CD1c-positive myeloid dendritic cell (primary cell): ENCODE measurements around the gene MMP20.
"Not testable (repeated sequence)": the region's sequence is repeated elsewhere in the genome, so short reads cannot be mapped to it uniquely, and the experiment has no call there.

Experiments used
- DNase-seq: peaks from one replicate; pipeline ENCODE4 v3.0.0-alpha.2; 2016; ENCODE audit errors: extremely low spot score

MMP20 gene, protein sequence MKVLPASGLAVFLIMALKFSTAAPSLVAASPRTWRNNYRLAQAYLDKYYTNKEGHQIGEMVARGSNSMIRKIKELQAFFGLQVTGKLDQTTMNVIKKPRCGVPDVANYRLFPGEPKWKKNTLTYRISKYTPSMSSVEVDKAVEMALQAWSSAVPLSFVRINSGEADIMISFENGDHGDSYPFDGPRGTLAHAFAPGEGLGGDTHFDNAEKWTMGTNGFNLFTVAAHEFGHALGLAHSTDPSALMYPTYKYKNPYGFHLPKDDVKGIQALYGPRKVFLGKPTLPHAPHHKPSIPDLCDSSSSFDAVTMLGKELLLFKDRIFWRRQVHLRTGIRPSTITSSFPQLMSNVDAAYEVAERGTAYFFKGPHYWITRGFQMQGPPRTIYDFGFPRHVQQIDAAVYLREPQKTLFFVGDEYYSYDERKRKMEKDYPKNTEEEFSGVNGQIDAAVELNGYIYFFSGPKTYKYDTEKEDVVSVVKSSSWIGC

DNA sequence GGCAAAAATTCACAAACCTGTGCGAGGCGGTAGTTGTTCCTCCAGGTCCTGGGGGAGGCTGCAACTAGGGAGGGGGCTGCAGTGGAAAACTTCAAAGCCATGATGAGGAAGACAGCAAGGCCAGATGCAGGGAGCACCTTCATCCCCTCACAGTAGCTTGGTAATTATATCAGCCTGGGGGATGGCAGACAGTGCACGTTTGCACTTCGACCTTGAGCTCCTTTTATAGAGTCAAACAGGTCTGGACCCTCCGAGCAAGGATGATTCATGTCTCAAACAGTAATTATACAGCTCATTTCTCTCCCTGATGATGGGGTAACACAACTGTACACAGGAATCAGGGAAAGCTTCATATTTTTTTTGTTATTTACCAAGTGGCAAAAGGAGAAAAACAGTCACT, at the start of gene MMP20:
Gene MMP20, minus strand, starts transcription at position 156 of the 400 bp plus-strand sequence. Its CDS starts 13 bp downstream, at position 143.
- DNase-seq, result no peak

DNA sequence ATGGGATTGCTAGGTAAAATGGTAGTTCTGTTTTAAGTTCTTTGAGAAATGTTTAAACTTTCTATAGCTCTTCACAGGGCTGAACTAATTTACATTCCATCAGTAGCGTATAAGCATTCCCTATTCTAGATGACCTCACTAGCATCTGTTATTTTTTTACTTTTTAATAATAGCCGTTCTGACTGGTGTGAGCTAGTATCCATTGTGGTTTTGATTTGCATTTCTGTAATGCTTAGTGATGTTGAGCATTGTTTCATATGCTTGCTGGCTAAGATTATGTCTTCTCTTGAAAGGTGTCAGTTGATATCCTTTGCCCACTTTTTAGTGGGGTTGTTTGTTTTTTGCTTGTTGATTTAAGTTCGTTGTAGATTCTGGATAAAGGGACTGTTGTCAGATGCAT, 44.5 kb upstream of the MMP20 start:
- DNase-seq, result no peak

DNA sequence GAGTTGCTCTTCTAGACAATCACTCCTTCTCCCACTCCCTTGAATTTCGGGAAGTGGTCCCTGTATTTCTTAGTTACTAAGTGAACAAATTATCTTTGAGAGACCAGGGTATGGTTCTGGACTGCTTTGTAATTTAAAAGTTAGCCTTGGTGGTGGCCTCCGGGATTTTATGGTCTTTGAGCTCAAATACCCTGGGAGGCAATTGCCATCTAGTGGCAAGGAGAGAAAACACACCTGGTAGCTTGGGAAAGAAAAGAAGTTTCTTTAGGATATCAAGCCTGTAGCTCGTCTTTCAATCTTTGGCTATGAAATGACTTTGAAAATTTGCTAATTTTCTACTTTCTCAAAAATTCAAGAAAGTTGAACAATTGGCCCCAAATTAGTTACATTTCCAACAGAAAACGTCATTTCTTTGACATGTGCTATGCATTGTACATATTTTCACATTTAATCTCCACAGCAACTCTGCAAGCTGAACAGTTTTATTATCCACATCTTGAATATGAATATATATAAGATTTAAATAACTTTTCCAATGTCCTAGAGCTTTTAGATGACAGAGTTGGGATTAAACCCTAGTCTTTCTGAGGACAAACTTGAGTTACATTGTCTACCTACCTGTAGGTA, 41.3 kb upstream of the MMP20 start:
- DNase-seq, result peak; percentile 60

DNA sequence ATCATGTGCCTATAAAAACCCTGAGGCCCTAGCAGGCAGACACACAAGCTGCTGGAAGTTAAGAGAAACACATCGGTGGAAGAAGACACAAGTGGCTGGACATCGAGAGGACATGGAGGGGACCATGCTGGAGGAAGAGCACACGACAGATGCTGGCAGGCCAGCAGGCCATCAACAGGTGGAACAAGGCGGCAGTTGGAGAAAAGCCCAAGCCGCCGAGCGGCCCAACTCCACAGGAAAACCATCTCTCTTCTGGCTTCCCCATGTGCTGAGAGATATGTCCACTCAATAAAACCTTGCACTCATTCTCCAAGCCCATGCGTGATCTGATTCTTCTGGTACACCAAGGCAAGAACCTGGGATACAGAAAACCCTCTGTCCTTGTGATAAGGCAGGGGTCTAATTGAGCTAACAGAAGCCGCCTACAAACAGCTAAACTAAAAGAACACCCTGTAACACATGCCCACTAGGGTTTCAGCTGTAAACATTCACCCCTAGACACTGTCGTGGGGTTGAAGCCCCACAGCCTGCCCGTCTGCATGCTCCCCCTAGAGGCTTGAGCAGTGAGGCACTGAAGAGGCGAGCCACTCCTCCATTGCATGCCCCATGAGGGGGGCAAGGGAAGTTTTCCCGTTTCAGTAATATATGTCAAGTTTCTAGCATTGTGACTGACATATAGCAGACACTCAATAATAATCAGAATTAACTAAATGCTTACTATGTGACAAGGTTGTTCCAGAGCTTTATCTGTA, 39.0 kb upstream of the MMP20 start:
- no peak for DNase-seq

DNA sequence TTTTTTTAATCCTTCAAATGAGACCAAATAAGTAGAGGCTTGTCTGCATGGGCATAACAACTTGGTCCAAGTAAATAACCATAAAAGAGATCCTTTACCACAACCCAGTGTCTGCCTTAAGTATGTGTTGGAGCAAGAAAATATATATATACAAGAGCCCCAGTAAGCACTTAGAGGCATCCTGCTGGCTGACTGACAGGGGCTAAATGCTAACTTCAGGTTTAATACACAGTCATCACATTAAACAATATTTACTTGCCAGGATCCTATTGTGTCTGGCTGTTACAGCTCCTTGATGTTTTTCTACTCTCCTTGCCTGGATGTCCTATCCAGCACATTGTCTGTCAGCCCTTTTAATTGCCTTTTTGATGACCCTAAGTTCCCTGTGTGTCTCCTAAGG, 37.5 kb upstream of the MMP20 start:
- DNase-seq, result no peak

DNA sequence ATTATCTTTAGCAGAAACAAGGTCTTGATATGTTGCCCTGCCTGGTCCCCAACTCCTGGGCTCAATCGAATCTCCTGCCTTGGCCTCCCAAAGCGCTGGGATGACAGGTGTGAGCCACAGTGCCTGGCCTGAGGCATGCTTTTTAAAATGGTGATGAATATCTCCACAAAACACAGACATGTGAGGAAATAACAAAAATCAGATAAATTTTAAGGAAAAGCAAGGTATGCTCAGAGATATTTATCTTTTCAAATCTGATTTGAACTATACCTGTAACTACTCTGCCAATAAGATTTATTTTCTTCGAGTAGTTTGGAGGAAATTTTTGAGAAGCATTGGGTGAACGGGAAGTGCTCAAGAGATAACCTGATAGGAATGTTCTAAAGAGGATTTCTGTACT, 35.9 kb upstream of the MMP20 start:
- no peak for DNase-seq

DNA sequence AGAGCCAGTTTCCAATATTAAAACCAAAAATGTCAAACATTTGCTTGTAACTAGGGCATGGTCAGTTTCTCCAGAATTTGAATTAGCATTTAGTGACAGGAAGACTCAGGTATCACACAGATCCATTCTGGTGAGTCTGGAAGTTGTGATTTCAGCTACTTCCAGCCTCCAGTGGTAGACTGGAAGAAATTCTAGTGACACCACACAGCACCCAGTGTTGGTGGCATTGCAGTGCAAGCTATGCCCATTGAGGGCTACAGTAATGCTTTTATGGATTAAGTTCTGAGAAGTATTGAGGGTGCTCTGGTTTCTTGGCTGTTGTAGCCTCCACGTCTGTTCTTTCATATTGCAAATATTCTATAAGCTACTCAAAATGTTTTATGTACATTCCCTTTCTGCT, 31.4 kb upstream of the MMP20 start:
- no peak for DNase-seq

DNA sequence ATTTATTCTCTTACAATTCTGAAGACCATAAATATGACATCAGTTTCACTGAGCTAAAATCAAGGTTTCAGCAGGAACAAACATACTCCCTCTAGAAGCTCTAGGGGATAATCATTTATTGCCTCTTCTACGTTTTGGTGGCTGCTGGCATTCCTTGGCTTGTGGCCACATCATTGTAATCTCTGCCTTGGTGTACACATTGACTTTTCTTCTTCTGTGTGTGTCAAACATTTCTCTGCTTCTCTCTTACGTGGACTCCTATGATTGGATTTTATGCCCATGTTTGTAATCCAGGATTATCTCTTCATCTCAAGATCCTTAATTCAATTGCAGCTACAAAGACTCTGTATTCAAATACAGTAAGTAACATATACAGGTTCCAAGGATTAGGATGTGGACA, 30.4 kb upstream of the MMP20 start:
- no peak for DNase-seq

DNA sequence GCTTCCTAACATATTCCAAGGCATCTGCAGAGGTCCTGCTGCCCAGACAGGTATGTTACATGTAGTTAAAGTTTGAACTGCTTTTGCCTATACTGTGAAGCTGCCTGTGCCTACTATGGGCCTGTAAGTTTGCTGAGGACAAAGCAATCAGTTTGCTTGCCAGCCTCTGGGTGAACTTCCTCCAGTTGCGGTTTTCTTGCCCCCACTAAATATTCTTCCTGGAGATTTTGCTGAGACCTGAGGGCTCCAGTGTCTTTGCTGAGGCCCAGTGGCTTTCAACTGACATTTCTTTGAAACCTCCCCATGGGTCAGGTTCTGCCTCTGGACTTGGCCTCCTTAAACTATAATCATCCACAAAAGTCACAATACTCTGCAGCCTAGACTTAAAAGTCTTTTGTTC, 29.6 kb upstream of the MMP20 start:
- no peak for DNase-seq

DNA sequence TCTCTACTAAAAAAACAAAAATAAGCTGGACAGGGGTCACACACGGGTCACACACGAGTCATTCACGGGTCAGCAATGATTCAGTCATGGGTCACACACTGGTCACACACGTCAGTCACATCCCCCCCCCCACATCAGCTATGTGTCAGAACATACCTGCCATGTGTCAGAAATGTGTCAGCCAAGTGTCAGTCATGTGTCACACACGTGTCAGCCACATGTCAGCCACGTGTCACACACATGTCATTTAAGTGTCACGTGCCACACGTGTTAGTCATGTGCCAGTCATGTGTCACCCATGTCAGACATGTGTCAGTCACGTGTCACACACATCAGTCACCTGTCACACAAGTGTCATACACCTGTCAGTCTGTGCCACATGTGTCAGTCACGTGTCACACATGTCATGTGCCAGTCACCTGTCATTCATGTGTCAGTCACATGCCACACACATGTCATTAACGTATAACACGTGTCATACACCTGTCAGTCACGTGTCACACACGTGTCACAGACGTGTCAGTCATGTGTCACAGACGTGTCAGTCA, 28.7 kb upstream of the MMP20 start:
- no peak for DNase-seq

DNA sequence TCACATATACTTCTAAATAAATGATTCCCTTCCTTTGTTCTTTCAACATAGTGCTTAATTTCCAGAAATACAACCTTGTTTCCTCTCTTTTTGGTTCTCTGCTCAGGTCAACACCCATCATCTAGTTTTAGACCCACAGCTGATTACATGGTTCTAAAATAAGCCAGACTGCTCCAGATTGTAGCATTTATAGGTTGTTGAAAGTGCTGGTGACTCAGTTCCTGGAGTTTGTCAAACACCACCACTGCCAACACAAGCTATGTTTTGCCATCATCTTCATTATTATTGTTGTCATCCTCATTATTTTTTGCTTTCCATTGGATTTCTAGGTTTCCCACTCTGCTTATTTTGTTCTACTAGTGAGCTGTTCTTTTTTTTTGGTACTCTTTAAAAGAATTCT, 22.3 kb upstream of the MMP20 start:
- no peak for DNase-seq

DNA sequence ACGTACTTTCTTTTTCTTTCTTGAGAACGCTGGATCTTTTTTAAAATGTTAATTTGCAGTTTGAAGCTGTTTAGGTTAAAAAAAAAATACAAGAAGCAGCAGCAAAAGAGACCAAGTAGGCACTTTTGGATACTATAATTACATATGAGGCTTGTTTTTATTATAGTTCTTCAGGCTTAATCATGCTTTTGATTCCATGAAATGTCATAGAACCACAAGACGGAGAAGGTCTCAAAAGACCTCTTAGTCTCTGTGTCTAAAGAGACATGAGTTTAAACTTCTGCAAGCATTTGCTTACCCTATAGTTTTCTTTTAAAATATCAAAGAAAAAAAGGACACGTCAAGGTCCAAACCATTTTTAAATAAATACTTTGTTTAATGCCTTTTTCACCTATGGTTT, 18.8 kb upstream of the MMP20 start:
- DNase-seq, result no peak

DNA sequence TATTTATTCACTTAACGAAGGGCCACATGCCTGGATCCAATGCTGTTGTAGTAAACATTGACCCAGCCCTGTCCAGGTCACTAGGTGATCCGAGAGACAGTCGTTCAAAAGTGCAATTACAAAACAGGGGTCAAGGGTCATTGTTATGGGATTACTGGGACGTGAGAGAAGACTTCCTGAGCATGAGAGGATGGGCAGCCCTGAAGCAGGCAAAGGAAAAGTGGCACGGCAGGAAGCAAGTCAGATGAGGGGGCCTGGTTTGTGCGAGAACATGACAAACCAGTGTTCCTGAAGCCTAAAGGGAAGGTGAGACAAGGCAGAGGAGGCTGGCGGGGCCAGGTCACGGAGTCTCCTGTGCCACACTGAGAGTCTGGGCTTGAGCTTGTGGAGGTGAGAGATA, 15.8 kb upstream of the MMP20 start:
- no peak for DNase-seq

DNA sequence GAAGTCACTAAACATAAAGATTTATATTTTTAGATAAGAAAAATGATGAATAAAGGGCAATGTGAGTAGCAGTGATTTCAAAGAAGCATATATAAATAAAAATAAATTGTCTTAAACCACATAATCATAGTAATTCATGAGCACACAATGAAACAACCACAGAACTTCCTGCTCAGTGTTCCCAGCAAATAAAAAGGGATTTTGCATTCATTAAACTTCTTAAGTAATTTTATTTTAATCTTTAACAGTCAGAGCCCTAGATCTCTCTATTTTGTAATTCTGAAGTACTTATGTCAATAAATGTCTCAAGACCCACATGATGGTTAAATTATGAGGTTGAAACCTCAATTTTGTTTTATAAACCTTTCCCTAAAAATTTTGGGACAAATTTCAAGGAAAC, 14.5 kb upstream of the MMP20 start:
- DNase-seq, result no peak

DNA sequence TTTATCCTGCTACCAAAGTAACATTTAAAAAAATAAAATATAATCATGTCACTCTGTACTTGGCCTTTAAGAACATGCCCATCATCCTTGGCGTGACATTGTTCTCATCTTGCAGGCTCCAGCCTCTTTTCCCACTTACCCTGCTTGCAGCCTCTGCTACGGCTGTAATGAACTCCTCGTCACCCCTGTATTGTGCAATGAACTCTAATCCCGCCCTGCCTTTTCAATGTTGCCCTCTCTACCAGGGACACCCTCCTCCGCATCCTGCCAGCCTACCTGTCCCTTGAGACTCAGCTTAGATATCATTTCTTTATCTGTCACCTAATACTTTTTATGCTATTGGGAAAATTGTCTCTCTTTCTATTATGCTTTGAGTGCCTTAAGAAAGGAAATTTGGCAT, 12.6 kb upstream of the MMP20 start:
- DNase-seq, result no peak

DNA sequence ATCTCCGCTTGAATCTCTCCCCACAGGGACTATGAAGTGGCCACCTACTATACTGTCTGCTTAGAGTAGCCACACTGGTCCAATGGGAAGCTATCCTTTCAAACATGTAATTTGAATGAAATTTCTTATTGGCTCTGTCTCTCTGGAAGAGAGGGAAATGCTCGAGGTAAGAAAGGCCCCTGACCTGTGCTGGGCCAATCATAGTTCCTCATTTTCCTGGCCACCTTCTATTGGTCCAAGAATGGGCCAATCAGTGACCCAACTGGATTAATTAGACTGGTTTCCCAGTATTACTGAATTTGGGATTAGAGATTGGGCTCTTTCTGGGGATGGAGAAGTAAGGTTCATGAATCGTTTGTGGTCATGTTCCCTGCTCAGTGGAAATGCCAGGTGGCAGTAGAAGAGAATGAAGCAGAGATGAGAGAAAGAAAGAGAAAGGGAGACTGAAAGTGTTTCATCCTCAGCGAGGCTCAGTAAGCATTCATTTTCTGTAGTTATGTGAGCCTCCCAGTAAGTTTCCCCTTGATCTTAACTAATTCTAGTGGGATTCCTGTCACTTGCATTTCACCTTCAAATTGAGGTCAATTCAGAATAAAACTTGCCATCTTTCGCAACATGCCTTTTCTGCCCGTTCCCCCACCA, 8.4 kb upstream of the MMP20 start:
- no peak for DNase-seq

DNA sequence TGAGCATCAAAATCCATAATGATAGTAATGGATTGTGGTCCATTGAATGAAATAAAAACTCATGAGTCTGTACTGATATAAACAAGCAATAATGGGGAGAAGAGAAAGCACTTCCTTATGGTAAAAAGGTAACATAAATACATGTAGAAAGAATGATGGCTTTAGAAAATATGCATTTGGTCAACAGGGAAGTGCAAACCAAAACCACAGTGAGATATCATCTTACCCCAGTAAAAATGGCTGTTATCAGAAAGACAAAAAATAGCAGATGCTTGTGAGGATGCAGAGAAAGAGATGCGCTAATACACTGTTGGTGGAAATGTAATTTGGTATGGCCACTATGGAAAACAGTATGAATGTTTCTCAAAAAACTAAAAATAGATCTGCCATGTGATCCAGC, 6.9 kb upstream of the MMP20 start:
- no peak for DNase-seq

DNA sequence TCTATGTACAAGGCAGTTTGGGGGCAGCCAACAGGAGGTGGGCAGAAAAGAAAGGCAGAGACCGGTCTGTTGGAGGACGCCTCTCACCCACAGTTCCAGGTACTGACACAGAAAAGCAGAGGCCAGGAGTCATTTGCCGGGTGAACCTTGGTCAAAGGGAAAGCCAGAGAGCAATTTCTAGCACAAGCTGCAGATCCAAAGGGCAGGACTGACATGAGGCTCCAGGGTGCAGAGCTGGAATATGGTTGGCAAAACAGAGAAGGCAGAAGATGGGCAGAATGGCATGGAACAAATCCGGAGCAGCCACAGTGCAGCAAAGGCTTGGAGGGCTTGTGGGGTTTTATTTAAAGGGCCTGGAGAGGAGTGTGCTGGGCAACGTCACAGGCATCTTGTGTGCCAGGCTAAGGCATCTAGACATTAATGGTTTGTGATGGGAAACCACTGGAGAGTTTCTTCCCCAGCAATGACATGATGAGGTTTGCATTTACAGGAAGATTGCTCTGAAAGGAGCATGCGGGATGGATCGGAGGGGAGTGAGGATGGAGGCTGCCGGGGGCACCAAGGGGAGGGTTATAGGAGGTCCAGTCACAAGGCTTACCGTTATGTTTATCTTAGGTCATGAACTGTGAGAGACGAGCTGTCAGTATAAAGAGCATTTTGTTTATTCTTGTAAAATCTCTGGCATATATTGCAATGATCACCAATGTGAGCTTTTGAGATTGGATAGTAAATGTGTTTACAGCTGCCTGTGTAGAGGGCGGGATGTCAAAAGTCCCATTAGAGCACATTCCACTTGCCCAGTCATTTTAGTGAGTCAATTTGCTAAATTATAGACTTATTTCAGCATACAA, 5.7 kb upstream of the MMP20 start:
- DNase-seq, result no peak

DNA sequence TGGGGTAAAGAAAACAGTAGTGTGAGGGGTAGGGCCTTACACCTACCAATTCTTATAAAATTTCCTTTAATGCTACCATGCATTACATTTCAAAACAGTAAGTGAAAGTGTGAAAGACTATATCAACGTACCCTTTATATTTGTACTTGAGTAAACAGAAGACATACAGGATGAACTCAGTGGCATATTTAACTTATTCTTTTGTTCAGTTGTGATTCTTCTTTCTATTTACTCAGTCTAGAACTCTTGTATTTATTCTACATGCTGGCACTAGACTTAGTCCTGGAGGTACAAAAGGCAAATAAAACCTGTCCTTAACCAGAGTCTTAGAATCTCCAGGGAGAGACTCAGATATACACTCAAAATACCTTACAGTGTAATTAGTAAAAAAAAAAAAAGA, 4.8 kb upstream of the MMP20 start:
- DNase-seq, result not testable (repeated sequence)

DNA sequence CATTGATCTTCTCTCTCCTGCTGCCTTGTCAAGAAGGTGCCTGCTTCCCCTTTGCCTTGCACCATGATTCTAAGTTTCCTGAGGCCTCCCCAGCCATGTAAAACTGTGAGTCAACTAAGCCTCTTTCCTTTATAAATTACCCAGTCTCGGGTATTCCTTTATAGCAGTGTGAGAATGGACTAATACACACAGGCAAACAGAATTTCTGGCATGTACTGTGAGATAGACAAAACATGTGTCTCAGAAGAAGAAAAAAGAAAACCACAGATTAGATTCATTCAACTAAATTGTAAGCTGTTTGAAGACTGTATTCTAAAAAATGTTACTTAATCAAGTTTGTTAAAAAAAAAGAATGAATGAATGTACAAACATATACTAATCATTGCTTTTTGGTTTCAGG, 1.5 kb upstream of the MMP20 start:
- no peak for DNase-seq

DNA sequence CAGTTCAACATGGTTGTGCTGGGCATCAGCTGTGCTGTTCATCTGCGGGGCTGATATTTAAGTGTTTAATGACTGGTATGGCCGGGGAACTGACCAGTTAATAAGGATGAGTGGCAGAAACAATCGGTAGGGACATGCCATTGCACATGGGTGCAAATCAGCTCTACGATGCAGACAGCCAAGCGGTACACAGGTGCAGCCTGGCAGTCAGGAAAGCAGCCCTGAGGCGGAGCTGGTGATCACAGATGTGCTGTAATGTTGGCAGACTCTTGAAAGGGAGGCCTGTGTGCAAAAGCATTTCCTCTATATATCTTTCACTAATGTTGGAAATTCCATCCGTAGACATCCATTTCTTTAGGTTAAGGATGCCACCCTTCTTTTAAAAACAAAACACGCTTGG, 1.1 kb downstream of the MMP20 start:
- DNase-seq, result no peak
